Measurements from ENCODE around the gene HNRNPM. TPM values are rescaled to one million over a fixed set of nuclear protein-coding genes. Genes with fewer than 3 reads are reported as not detected.
A peak's percentile ranks its signal among the peaks of the same experiment; 100 is the strongest.

The HNRNPM gene
- total RNA-seq, 5 donors from 2014 or later (not counting 1 experiment from before 2014, with no cell fraction given) = 200 to 272 (median 213) TPM

- 48% methylated on average over 8 of the region's 11 CpGs for WGBS (ENCODE audit: insufficient coverage)
- Mint-ChIP-seq H3K4me3 (peak overlapping the region; percentile 74 to 90 (median 89)), H3K36me3 (no peaks in the 10 kb centered on the region), H3K9me3 (no peaks in the 10 kb centered on the region), H3K27me3 (no peaks in the 10 kb centered on the region), H3K27ac (peak overlapping the region; percentile 99 to 100), H3K4me1 (peaks cover 58 to 72% (median 59%) of the 10 kb centered on the region in 3 donors)
- H3K4me1 ChIP-seq (ENCODE audit: control insufficient read depth in 1 of 2, extremely low read depth in 1 of 2, insufficient read depth in 2 of 2, low read length in 2 of 2) = peaks cover 43 to 86% of the 10 kb centered on the region in 2 experiments
- CTCF ChIA-PET = no interaction called here
- ATAC-seq (replicated peaks in 1 of 4) (peak; percentile 14 to 54 (median 21)), DNase-seq (peak; percentile 30 to 83 (median 66))
- no peaks in the 10 kb centered on the region for H3K9me3 ChIP-seq
- H3K4me3 ChIP-seq (ENCODE audit: control insufficient read depth in 1 of 2, extremely low read depth in 1 of 2, low read length in 1 of 2) = no peak overlapping the region
- no peaks in the 10 kb centered on the region for H3K27me3 ChIP-seq (replicated peaks in 1 of 2; ENCODE audit: control insufficient read depth in 2 of 2, extremely low read depth in 1 of 2, insufficient read depth in 2 of 2, low read length in 1 of 2)
- H3K27ac ChIP-seq (ENCODE audit: low read length) = peak overlapping the region; percentile 85
- peaks cover 6 to 12% of the 10 kb centered on the region in 2 donors for H3K36me3 ChIP-seq (ENCODE audit: control insufficient read depth in 2 of 2, extremely low read depth in 1 of 2, insufficient read depth in 1 of 2, low read length in 1 of 2)
- POLR2A ChIA-PET = no interaction called here
Measured at GRCh38 chr19:8515317-8515716, 70.5 kb downstream of the HNRNPM start.

DNA sequence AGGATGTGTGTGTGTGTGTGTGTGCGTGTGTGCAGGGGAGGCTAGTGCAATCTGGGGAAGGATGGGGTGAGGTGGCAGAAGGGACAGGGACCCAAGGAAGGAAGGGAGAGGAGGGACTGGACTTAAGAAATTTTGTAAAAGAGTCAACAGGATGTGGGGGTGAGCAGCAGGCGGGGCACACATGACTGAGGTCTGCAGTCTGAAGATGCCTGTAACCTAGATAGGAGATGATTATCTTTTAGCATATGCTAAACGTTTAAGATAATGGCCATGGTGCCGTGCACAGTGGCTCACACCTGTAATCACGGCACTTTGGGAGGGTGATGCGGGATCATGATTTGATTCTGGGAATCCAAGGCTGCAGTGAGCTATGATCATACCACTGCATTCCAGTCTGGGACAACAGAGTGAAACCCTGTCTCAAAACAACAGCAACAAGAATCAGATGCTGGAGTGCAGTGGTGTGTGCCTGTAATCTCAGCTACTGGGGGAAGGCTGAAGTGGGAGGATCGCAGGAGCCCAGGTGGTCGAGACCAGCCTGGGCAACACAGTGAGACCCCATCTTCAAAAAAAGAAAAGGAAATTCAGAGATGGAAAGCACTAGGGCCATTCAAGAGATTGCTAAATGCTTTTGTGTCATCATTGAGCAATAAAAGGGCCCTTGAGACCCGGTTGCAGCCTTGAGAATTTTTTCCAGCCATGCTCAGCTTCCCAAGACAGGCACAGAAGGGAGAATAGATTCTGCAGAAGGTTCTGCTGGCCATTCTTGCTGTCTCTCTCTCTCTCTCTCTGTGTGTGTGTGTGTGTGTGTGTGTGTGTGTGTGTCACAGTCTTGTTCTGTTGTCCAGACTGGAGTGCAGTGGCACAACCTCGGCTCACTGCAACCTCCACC is 73.0 kb downstream of the HNRNPM start:
- no peaks in the 10 kb centered on the region for H3K27me3 ChIP-seq (replicated peaks in 1 of 2; ENCODE audit: control insufficient read depth in 2 of 2, extremely low read depth in 1 of 2, insufficient read depth in 2 of 2, low read length in 1 of 2)
- peaks cover 0 to 19% of the 10 kb centered on the region in 2 donors for H3K36me3 ChIP-seq (ENCODE audit: control insufficient read depth in 2 of 2, extremely low read depth in 1 of 2, insufficient read depth in 1 of 2, low read length in 1 of 2)
- 5% methylated on average over 9 of the region's 10 CpGs for WGBS (ENCODE audit: insufficient coverage)
- Mint-ChIP-seq H3K27ac (peak overlapping the region; percentile 99 to 100), H3K27me3 (no peaks in the 10 kb centered on the region), H3K36me3 (peaks cover 12% of the 10 kb centered on the region), H3K9me3 (no peaks in the 10 kb centered on the region), H3K4me1 (peaks cover 58 to 71% (median 58%) of the 10 kb centered on the region in 3 donors), H3K4me3 (peak overlapping the region; percentile 73 to 90 (median 76))
- ATAC-seq (replicated peaks in 1 of 4) (peak; percentile 35 to 57 (median 47)), DNase-seq (peak; percentile 36 to 80 (median 63))
- peak overlapping the region; percentile 11 to 44 for H3K4me3 ChIP-seq (ENCODE audit: control insufficient read depth in 1 of 2, extremely low read depth in 1 of 2, low read length in 1 of 2)
- no peaks in the 10 kb centered on the region for H3K9me3 ChIP-seq
- peaks cover 40 to 91% of the 10 kb centered on the region in 2 experiments for H3K4me1 ChIP-seq (ENCODE audit: control insufficient read depth in 1 of 2, extremely low read depth in 1 of 2, insufficient read depth in 2 of 2, low read length in 2 of 2)
- H3K27ac ChIP-seq (ENCODE audit: low read length) = peak overlapping the region; percentile 85
- POLR2A ChIA-PET = no interaction called here
- CTCF ChIA-PET = interaction anchor here in 1 of 2 donors (0.6 to 1.2 kb wide), 5 partner anchors 62 to 361 kb away, joined by 3 to 7 read pairs (median 3); partner anchors contain the start of genes MARCHF2 and RAB11B

- ATAC-seq (replicated peaks in 1 of 4) = no peak
- peak in 1 of 35 experiments; percentile 56 for DNase-seq
- H3K27ac Mint-ChIP-seq = peak overlapping the region; percentile 99 to 100
- no peaks in the 10 kb centered on the region for H3K27me3 Mint-ChIP-seq
- H3K27ac ChIP-seq (ENCODE audit: low read length) = peak overlapping the region; percentile 85
- ChIA-PET POLR2A (no interaction called here), CTCF (interaction anchor here in 1 of 2 donors (0.7 to 1.2 kb wide), 3 partner anchors 129 to 361 kb away, joined by 3 read pairs; partner anchors contain the start of gene RAB11B)
- no peaks in the 10 kb centered on the region for H3K9me3 ChIP-seq
- H3K4me3 ChIP-seq (ENCODE audit: control insufficient read depth in 1 of 2, extremely low read depth in 1 of 2, low read length in 1 of 2) = no peak overlapping the region
- H3K27me3 ChIP-seq (replicated peaks in 1 of 2; ENCODE audit: control insufficient read depth in 2 of 2, extremely low read depth in 1 of 2, insufficient read depth in 2 of 2, low read length in 1 of 2) = no peaks in the 10 kb centered on the region
- H3K4me1 Mint-ChIP-seq = peaks cover 53 to 65% (median 53%) of the 10 kb centered on the region in 3 donors
- WGBS (ENCODE audit: insufficient coverage) = 56% methylated on average over 9 of the region's 11 CpGs
- H3K36me3 ChIP-seq (ENCODE audit: control insufficient read depth in 2 of 2, extremely low read depth in 1 of 2, insufficient read depth in 1 of 2, low read length in 1 of 2) = peaks cover 0 to 26% of the 10 kb centered on the region in 2 donors
- H3K4me1 ChIP-seq (ENCODE audit: control insufficient read depth in 1 of 2, extremely low read depth in 1 of 2, insufficient read depth in 2 of 2, low read length in 2 of 2) = peaks cover 34 to 83% of the 10 kb centered on the region in 2 experiments
- peaks cover 12% of the 10 kb centered on the region for H3K36me3 Mint-ChIP-seq
- H3K4me3 Mint-ChIP-seq = peak overlapping the region; percentile 17 to 90 (median 73)
- H3K9me3 Mint-ChIP-seq = no peaks in the 10 kb centered on the region
Measured at GRCh38 chr19:8518536-8518935, 73.8 kb downstream of the HNRNPM start.

DNA sequence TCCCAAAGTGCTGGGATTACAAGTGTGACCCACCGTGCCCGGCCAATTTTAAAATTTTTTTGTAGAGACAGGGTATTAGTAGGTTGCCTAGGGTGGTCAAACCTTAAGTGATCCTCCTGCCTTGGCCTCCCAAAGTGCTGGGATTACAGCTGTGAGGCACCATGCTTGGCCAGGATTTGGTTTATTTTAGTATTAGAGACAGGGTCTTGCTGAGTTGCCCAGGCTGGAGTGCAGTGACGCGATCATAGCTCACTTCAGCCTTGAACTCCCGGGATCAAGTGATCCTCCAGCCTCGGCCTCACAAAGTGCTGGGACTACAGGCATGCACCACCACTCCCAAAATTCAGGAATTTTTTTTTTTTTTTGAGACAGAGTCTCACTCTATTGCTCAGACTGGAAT is 74.6 kb downstream of the HNRNPM start:
- H3K27ac Mint-ChIP-seq = peak overlapping the region; percentile 92 to 99
- no peak overlapping the region for H3K4me3 ChIP-seq (ENCODE audit: control insufficient read depth in 1 of 2, extremely low read depth in 1 of 2, low read length in 1 of 2)
- no peaks in the 10 kb centered on the region for H3K9me3 ChIP-seq
- no peaks in the 10 kb centered on the region for H3K9me3 Mint-ChIP-seq
- DNase-seq (no peak), ATAC-seq (replicated peaks in 1 of 4) (no peak)
- 100% methylated on average over 1 of the region's 6 CpGs for WGBS (ENCODE audit: insufficient coverage)
- peaks cover 44 to 58% (median 48%) of the 10 kb centered on the region in 3 donors for H3K4me1 Mint-ChIP-seq
- peaks cover 12% of the 10 kb centered on the region for H3K36me3 Mint-ChIP-seq
- no peaks in the 10 kb centered on the region for H3K27me3 ChIP-seq (replicated peaks in 1 of 2; ENCODE audit: control insufficient read depth in 2 of 2, extremely low read depth in 1 of 2, insufficient read depth in 2 of 2, low read length in 1 of 2)
- POLR2A ChIA-PET = interaction anchor here in 1 of 2 donors (0.6 kb wide), 1 partner anchor 76 kb away, joined by 3 read pairs; no protein-coding TSS in a partner anchor
- peaks cover 33 to 78% of the 10 kb centered on the region in 2 experiments for H3K4me1 ChIP-seq (ENCODE audit: control insufficient read depth in 1 of 2, extremely low read depth in 1 of 2, insufficient read depth in 2 of 2, low read length in 2 of 2)
- H3K4me3 Mint-ChIP-seq = peak overlapping the region in 1 of 3 donors; percentile 30
- CTCF ChIA-PET = interaction anchor here in 1 of 2 donors (0.7 kb wide), 1 partner anchor 55 kb away, joined by 3 read pairs; no protein-coding TSS in a partner anchor
- no peaks in the 10 kb centered on the region for H3K27me3 Mint-ChIP-seq
- peak overlapping the region; percentile 55 for H3K27ac ChIP-seq (ENCODE audit: low read length)
- peaks cover 0 to 31% of the 10 kb centered on the region in 2 donors for H3K36me3 ChIP-seq (ENCODE audit: control insufficient read depth in 2 of 2, extremely low read depth in 1 of 2, insufficient read depth in 1 of 2, low read length in 1 of 2)

- no peaks in the 10 kb centered on the region for H3K27me3 ChIP-seq (replicated peaks in 1 of 2; ENCODE audit: control insufficient read depth in 2 of 2, extremely low read depth in 1 of 2, insufficient read depth in 2 of 2, low read length in 1 of 2)
- ATAC-seq (replicated peaks in 1 of 4) (peak in 1 of 4 experiments; percentile 7), DNase-seq (no peak)
- no peaks in the 10 kb centered on the region for H3K27me3 Mint-ChIP-seq
- H3K36me3 ChIP-seq (ENCODE audit: control insufficient read depth in 2 of 2, extremely low read depth in 1 of 2, insufficient read depth in 1 of 2, low read length in 1 of 2) = peaks cover 0 to 81% of the 10 kb centered on the region in 2 donors
- no peaks in the 10 kb centered on the region for H3K9me3 ChIP-seq
- H3K27ac ChIP-seq (ENCODE audit: low read length) = no peak overlapping the region
- CTCF ChIA-PET = interaction anchor here in 1 of 2 donors (0.7 kb wide), 1 partner anchor 79 kb away, joined by 4 read pairs; no protein-coding TSS in a partner anchor
- H3K4me3 Mint-ChIP-seq = no peak overlapping the region
- no peak overlapping the region for H3K27ac Mint-ChIP-seq
- no peak overlapping the region for H3K4me3 ChIP-seq (ENCODE audit: control insufficient read depth in 1 of 2, extremely low read depth in 1 of 2, low read length in 1 of 2)
- peaks cover 17 to 30% (median 23%) of the 10 kb centered on the region in 3 donors for H3K4me1 Mint-ChIP-seq
- H3K36me3 Mint-ChIP-seq = peaks cover 41% of the 10 kb centered on the region
- WGBS (ENCODE audit: insufficient coverage) = 96% methylated on average over 8 of the region's 15 CpGs
- no peaks in the 10 kb centered on the region for H3K9me3 Mint-ChIP-seq
- POLR2A ChIA-PET = no interaction called here
- H3K4me1 ChIP-seq (ENCODE audit: control insufficient read depth in 1 of 2, extremely low read depth in 1 of 2, insufficient read depth in 2 of 2, low read length in 2 of 2) = peaks cover 0 to 23% of the 10 kb centered on the region in 2 experiments
Measured at GRCh38 chr19:8525401-8525684, 80.6 kb downstream of the HNRNPM start.

DNA sequence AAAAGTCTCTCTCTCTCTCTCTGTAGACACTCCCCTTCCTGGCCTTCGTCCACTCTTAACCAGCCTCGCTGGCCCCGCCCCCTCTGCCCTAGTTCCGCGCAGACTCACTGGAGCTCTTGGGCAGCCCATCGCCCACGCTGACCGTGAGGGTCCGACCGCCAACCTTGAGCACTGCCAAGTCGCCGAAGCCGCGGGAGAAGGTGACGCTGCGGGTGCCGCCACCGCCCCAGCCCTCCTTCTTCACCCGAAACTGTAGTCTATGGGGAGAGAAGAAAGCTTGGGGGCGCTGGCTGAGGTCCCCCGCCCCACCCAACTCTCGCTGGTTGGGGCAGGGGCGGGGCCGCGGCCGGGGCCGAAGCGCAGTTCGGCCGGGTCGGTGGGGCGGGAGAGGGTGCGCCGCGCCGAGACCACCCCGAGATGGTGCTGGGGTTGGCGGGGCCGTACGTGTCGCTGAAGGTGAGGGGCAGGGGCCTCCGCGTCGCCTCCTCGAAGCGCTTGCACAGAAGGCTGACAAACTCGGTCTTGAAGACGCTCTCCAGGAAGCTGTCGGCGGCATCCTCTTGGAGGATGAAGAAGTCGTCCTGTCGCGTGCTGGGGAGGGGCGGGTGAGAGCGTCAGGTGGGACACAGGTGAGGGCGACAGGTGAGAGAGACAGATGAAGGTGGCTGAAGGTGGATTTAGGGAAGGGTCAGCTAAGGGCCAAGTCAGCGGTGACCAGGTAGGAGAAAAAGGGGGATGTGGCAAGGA is 81.7 kb downstream of the HNRNPM start:
- Mint-ChIP-seq H3K27ac (peak overlapping the region in 1 of 2 donors; percentile 36), H3K4me3 (no peak overlapping the region), H3K9me3 (no peaks in the 10 kb centered on the region), H3K4me1 (peaks cover 11 to 24% (median 23%) of the 10 kb centered on the region in 3 donors), H3K36me3 (peaks cover 36% of the 10 kb centered on the region), H3K27me3 (no peaks in the 10 kb centered on the region)
- CTCF ChIA-PET = no interaction called here
- H3K4me3 ChIP-seq (ENCODE audit: control insufficient read depth in 1 of 2, extremely low read depth in 1 of 2, low read length in 1 of 2) = no peak overlapping the region
- DNase-seq (no peak), ATAC-seq (replicated peaks in 1 of 4) (no peak)
- POLR2A ChIA-PET = interaction anchor here in 1 of 2 donors (0.6 kb wide), 1 partner anchor 106 kb away, joined by 5 read pairs; no protein-coding TSS in a partner anchor
- H3K4me1 ChIP-seq (ENCODE audit: control insufficient read depth in 1 of 2, extremely low read depth in 1 of 2, insufficient read depth in 2 of 2, low read length in 2 of 2) = peaks cover 0 to 12% of the 10 kb centered on the region in 2 experiments
- peaks cover 0 to 79% of the 10 kb centered on the region in 2 donors for H3K36me3 ChIP-seq (ENCODE audit: control insufficient read depth in 2 of 2, extremely low read depth in 1 of 2, insufficient read depth in 1 of 2, low read length in 1 of 2)
- H3K9me3 ChIP-seq = no peaks in the 10 kb centered on the region
- no peak overlapping the region for H3K27ac ChIP-seq (ENCODE audit: low read length)
- 92% methylated on average over 45 of the region's 57 CpGs for WGBS (ENCODE audit: insufficient coverage)
- H3K27me3 ChIP-seq (replicated peaks in 1 of 2; ENCODE audit: control insufficient read depth in 2 of 2, extremely low read depth in 1 of 2, insufficient read depth in 2 of 2, low read length in 1 of 2) = no peaks in the 10 kb centered on the region
